ENCODE results near the gene CYP19A1.

Gene CYP19A1

DNA sequence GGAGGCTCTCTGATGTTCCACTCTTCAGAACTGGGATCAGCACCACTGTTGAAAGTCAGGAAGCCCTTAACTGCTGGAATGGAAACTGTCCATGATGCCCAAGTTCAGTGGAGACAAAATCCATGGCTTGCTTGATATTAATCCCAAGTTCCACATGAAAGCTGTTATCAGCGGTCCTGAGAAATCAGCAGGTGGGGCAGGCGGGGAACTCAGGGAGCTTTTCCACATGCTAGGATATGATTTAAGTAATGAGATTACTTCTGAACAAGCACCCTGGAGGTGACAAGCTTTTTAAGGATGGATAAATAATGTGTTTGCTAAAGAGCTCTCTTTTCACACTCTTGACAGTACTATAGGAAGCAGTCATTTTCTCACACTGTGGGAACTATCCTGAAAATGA lies 82.9 kb downstream of the CYP19A1 start:
- DNase-seq (ENCODE audit: low spot score), result no peak

DNA sequence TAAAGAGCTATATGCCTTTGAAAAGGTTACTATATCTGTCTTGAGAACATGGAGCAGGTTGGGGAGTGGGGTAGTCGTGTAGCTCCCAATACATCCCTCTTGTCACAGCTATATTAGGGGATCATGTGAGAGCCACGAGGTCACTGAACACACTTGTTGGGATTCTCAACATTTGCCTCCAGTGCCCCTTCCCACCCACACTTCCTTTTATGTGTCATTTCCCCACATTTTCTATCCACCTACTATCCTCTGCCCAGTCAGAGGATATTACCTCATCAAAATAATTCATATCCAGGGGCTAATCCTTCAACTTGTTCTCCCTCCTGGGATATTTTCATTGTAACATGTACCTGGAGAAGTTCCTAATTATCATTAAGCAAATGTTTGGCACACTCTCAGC lies 85.0 kb downstream of the CYP19A1 start:
- no peak for DNase-seq (ENCODE audit: low spot score)

DNA sequence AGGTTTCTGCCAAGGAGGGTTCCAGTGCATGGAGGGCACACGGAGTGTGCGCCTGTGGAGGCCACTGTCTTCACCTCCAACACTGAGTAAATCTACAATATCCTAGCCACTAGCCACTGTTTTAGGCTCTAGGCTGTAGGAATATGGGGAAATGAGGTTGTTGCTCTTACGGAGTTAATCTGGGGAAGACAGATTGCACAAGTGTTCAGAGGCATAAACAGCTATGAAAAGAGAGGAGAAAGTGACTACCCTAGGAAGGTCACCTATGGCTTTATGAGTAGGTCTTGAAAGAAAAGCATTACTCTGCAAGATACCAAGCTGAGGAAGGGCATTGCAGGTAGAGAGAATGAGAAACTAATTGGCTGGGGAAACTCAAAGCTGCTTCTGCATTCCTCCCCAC lies 85.7 kb downstream of the CYP19A1 start:
- no peak for DNase-seq (ENCODE audit: low spot score)

DNA sequence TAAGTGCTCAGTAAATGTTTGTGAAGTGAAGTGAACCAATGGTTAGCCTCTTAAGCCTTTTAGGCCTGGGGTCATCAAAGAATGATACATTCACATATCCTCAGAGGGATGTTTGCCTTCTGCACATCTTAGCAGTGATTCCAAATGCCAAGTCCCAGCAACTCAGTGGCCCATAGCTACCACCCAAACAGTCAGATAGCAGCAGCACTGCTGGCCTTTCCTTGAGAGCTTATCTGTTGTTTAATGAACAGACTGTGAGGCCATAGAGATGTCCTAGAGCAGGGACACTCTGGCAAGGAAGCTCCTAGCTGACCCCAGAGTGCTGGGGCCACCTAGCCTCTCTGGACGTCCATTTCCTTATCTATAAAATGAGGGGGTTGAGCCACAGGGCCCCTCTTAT lies 86.8 kb downstream of the CYP19A1 start:
- no peak for DNase-seq (ENCODE audit: low spot score)

DNA sequence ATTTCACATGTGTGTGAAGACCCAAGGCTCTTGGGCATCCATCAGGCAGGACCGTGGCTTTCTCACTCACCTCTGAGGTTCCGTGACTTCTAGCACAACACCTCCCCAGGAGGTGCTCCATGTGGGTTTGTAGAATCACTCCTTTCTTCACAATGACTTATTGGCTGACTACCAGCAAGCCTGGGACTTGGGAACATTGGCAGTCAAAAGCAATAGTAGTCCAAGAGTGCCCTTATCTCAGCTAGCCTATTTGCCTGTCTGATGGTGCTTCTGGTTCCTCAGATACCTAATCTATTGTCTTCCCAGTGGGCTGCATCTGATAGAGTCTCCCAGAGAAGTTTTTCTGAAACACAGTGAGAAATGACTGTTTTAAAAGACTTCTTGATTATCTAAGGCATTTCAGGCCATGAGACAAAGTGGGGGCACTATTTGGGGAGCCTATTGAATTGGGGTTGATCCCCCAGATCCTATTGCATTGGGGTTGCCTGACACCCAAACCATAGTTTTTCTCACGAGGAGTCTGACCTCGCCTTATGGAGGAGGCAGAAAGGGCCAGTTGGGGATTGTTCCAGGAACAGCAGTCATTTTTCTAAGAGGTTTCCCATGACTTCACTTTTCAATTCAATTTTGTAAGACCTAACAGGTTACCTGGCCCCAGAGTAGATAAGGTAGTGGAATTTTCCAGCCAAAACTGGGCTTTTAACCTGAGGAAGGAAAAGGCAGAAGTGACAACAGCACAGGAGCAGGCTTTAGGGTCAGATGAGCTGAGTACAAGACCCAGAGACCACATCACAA lies 88.0 kb downstream of the CYP19A1 start:
- DNase-seq (ENCODE audit: low spot score), result no peak

DNA sequence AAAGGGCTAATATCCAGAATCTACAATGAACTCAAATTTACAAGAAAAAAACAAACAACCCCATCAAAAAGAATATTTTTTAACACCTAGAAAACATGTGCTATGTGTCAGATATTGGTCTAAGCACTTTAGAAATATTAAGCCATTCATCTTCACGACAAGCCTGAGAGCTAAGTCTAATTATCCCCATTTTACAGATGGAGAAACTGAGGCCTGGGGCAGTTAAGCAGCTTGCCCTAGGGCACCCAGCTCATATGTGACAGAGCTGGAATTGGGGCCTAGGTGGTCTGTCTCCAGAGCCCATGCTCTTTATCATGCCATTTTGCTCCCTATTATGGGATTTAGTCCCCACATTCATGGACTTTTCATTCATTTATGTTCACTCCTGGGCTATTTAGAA lies 92.8 kb downstream of the CYP19A1 start:
- DNase-seq (ENCODE audit: low spot score), result no peak

DNA sequence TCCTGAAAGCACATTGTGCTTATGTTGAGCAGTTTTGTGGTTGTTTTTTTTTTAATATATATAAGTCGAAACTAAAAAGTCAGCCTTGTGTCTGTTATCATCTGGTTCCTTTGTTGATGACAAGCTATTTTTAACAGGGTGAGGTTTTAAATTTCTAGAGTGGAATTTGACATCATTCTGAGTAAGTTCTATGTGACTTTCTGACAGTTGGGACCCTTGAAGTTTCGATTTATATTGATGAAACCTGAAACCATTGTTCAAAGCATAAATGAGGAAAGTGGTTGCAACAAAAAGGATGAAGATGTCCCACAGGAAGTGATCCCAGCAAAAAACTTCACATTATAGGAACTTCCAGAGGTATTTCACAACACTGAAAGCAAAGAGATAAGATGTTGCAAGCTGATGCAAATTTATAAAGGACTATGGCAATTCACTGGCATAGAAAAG lies 94.0 kb downstream of the CYP19A1 start:
- DNase-seq (ENCODE audit: low spot score), result no peak

DNA sequence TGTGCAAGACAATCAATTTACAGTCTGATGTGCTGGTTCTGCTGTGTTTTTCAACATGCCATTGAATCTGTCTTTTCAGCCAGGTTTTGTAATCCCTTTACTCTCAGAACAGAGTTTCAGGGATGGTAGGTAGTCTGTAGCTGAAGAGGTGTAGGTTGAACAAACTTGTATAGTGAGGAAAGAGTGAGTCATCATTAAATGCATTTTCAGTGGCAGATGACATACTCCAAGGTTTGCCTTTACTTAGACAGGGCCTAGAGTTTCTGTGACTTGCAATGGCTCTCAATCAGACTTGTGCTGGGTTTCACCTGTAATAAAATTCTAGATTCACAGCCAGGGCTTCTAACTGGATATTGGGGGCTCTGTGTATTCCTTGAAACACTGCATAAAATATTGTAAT lies 94.6 kb downstream of the CYP19A1 start:
- no peak for DNase-seq (ENCODE audit: low spot score)

DNA sequence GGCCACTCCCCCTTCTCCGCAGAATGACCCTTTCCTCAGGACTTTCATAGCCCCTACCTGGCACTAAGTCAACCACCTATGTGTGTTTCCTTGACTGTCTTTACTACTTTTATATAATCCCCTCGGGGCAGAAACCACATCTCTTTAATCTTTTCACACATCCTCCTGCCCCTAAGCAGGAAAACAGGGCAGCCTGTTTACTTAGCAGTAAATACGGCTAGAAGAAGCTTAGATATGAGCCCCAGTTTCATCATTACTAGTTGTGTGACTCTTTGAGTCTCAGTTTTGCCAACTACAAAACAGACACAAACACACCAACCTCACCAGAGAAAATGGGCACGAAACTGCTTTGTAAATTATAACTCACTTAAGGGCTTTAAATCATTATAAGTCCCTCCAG lies 98.3 kb downstream of the CYP19A1 start:
- no peak for DNase-seq (ENCODE audit: low spot score)

DNA sequence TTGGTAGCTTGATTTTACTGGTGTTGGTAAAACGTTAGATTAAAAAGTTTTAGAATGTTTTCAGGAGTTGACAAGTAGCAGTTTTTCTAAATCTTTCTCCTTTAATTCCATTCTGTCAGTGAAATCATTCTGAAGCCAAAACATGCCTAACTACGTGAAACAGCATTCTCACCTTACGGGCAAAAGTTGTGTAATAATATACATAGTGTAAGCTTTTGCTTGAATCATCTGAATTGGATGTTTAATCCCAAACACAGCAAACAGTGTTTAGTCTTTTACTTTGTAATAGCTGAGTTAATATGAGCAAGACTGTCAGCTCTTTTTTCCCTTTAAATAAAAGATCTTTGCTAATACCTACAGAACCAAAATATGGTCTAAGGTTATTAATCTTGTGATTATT lies 100.6 kb downstream of the CYP19A1 start:
- DNase-seq (ENCODE audit: low spot score), result no peak

DNA sequence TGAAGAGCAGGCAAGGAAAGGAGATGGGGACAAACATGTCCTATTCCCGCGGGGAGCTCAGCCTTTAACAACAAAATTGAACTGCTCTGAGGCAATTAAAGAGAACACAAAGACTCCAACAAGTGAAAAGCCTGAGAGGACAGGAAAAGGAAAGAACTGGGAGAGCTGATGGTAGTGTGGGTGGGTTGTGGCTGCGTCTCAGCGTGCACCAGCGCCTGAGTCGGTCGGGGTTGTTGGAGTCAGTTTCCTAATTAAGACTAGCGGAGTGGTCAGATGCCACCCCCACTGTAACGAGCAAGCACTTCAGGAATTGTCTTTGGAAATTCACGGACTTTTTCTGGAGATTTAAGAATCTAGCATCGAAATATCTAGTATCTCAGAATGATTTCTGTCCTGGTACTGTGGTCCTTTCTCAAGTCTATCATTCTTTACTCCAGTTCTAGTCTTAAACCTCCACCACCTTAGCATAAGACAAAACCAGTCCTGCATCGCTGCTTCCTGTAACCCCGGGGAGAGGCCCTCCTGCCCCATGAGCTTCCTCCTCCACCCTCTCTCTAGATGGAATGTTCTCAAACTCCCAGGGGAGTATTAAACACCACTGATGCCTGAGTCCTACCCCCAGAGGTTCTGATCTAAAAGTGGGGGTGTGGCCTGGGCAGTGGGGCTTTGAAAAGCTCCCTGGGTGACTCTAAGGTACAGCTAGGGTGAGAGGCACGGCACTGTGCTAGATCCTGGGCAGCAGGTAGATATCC lies 104.0 kb downstream of the CYP19A1 start:
- no peak for DNase-seq (ENCODE audit: low spot score)

DNA sequence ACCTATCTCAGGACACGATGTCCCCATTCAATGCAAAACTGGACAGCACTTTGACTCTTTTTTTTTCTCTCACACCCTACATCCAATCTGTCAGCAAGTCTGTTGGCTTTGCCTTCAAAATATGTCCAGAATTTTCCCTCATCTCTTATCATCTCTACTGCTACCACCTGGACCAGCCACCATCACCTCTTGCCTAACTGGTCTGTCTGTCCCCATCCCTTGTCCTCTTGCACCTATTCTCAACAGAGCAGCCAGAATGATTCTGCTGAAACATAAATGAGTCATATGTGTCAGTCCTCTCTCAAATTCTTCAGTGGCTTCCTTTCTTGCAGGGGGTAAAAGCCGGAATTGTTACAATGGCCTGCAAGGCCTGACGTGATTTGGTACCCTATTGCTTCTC lies 105.8 kb downstream of the CYP19A1 start:
- no peak for DNase-seq (ENCODE audit: low spot score)

DNA sequence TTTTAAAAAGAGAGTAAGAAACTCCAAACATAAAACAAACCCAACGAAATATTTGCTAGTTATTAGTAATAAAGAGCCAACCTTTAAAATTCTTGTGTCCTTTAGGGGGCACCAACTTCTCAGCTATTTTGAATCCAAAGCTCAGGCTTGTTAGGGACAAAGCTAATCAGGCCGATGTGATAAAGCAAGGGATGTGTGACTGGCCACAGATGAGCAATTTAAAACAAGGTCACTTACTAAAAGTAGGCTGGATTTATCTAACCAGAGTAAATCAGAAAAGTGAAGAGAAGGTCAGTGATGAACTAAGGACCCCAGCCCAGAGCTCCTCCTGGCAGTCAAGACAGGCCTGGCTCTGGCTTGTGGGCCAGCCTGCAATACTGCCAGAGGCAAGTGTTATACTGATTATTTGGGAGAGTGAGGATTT lies 108.5 kb downstream of the CYP19A1 start:
- DNase-seq (ENCODE audit: low spot score), result peak; percentile 55

DNA sequence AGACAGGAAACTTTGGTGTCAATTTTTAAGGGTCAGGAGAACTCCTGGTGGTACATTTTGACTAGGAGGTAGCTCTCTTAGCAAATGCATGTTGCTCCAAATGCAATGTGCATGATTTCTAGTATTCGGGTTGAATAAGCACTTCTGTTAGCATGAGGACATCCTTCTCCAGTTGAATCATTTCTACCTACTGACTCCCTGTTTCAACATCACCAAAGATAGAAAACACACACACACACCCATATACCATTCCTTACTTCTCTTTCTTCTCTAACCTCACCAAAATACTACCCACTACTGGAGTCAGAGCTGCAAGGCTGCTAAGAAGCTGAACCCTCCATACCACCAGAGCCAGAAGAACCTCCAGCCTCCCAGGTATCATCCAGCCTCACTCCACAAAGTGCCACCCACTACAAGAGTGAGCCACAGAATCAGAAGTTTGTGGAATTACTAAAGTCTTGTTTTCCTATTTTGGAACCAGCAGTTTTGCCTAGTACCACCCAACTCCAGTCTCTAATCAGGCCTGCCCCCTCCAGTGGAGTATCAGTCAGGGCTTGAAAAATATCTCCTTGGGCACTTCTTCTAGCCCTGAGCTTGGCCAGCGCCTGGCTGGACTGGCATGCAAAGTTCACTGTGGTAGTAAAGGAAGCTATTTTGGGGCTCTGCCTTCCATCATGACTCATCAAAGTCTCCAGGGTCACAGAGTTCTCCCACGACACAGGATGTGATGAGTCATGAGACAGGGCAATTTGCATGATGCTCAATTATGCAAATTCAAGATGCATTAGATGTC lies 110.3 kb downstream of the CYP19A1 start:
- peak; percentile 42 for DNase-seq (ENCODE audit: low spot score)

DNA sequence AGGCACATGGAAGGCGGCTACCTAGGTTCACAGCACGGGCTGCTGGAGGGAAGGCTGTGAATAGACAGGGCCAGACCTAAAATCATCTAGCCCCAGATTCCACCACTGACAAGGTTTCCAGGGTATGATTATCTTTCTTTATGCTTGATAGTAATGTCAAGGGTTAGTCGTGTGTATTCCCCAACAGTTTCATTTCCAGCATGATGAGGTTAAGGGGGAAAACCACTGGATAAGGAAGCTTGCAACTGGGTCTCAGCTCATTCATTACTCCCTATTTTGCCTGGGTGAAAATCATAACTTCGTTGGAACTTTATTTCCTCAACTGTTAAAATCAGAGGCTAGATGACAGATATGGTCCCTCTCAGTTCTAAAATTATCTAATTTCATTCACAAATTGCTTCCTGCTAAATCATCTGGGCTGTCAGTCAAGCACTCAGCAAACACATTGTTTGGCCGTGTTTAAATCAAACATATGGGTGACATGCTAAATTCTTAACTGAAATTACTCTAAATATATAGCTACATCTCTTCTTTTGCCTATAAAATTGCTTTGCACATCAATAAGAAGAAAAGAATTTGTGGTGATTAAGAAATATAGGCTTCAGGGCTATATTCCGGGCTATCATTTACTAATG lies 111.7 kb downstream of the CYP19A1 start:
- no peak for DNase-seq (ENCODE audit: low spot score)

DNA sequence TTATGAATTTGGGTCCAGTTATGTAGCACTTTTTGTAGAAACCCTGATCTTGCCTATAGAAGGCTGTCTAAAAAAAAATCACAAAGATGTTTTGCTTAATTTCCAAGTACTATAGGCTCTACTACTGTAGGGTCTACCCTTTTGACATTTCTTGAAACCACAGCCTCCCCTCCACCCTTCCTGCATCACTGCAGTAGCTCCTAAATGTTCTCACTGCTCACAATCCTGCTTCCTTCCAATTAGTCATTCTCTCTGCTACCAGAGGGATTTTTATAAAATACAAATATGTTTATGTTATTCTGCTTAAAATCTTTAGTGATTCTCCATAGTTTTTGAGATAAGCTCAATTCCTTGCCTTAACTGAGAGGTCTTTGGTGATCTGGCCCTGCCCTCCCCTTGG lies 114.0 kb downstream of the CYP19A1 start:
- DNase-seq (ENCODE audit: low spot score), result no peak

DNA sequence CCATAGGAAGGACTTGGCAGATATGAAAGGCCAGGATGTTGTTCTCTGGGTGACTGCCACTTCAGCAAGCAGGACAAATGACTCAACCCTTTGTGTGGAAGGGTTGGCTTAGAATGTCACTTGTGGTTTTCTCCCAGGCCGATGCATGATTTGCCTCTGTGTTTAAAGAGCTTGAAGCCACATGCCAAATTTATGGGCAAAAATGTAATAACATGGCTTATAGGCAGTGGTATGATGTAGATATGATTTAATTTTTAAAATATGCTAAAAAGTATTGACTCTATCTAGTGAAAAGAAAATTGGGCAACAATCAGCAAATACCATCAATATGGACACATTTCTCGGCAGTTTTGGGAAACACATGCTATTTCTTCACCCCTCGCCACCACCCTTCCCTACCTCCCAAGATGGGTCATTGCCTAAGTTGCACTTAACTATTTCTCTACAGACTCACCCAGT lies 114.6 kb downstream of the CYP19A1 start:
- no peak for DNase-seq (ENCODE audit: low spot score)

DNA sequence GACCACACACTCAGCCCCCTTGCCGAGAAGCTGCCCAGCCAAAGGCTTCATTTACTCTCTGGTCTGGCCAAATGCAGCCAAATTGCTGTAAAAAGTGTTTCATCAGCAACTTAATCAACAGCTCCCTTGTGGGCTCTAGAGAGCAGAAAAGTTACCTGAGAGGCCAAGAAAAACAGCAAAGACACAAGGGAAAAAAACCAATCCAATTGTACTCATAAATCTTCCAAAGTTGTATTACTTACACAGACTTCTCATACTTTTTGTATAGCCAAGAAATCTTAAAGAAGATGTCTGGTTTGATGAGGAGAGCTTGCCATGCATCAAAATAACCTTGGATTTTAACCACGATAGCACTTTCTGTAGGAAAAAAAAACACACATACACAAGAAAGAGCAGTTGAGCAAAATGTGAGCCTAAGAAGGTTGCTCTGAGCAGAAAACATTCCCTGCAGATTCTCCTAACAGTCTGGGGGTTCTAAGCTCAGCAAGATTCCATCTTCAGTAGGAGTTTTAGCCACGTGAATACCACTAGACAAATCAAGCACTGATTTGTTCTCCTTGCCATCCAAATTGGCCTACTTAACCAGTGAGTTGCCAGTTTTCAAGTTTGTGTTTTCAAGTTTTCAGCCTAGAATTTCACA lies 120.0 kb downstream of the CYP19A1 start:
- no peak for DNase-seq (ENCODE audit: low spot score)

DNA sequence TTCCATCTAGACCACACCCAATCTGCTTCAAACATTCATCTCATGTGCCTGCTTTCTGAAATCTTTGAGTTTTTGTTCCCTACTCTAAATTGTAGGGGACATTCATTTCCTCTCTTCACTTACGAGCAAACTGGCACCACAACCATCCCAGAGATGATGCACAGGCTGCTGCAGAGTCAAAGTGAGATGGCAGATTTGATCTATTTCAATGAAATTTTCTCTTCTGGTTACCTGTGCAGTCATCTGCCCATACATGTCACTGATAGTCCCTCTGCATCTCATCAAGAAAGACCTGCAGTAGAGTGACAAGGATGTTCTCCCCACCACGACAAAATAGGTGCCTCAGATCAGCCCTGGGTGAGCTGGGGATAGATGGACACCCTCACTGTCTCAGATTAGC lies 125.5 kb downstream of the CYP19A1 start:
- no peak for DNase-seq (ENCODE audit: low spot score)

DNA sequence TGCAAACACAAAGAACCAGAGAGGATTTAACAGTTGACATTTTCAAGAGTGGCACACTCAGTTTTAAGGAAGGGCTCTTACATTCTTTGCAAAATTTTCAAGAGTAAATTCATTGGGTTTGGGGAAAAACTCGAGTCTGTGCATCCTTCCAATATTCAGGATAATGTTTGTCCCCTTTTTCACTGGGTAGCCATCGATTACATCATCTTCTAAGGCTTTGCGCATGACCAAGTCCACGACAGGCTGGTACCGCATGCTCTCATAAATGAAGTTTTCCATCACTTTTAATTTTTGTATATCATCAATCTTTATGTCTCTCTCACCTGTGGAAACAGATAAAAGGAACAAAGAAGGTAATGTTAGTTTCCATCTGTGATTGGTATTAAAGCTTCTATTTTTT lies 126.2 kb downstream of the CYP19A1 start:
- no peak for DNase-seq (ENCODE audit: low spot score)
